Hematopoietic multipotent progenitor cell treated with erythropoietin and hydrocortisone succinate and interleukin-3 and kit ligand, for 15 days (in vitro differentiated cells): Measurements from ENCODE around the gene C17orf67.

Source experiments
- DNase-seq: peaks from one replicate; pipeline ENCODE4 v3.0.0-alpha.2; 2015; ENCODE audit warnings: low spot score

The C17orf67 gene

GRCh38 chr17:56833809-56834379 is at the start of gene C17orf67, which contains the start of gene DGKE:
C17orf67 (minus strand) TSS chr17:56833920; CDS start chr17:56815810, 18,110 bp downstream.
DGKE (plus strand) TSS chr17:56834151; CDS start chr17:56834796, 645 bp downstream.
- DNase-seq, result peak; percentile 97

- DNase-seq, result no peak
These were observed 48.1 kb upstream of the C17orf67 start for GRCh38 chr17:56881685-56882295.

GRCh38 chr17:56880571-56880970 is 46.9 kb upstream of the C17orf67 start:
- DNase-seq, result no peak

GRCh38 chr17:56880133-56880532 is 46.4 kb upstream of the C17orf67 start:
- no peak for DNase-seq

- no peak for DNase-seq
These were observed 45.6 kb upstream of the C17orf67 start for GRCh38 chr17:56879280-56879679.

- DNase-seq, result no peak
These were observed 43.1 kb upstream of the C17orf67 start for GRCh38 chr17:56876766-56877179.

GRCh38 chr17:56870081-56870651 is 36.4 kb upstream of the C17orf67 start:
- no peak for DNase-seq

GRCh38 chr17:56868716-56869115 is 35.0 kb upstream of the C17orf67 start:
- DNase-seq, result no peak

- no peak for DNase-seq
These were observed 34.2 kb upstream of the C17orf67 start for GRCh38 chr17:56867948-56868376.

GRCh38 chr17:56866496-56866895 is 32.8 kb upstream of the C17orf67 start:
- DNase-seq, result peak; percentile 16

GRCh38 chr17:56866076-56866475 is 32.4 kb upstream of the C17orf67 start:
- no peak for DNase-seq

GRCh38 chr17:56863974-56864373 is 30.3 kb upstream of the C17orf67 start:
- no peak for DNase-seq

- no peak for DNase-seq
These were observed 28.2 kb upstream of the C17orf67 start for GRCh38 chr17:56861899-56862298.

- no peak for DNase-seq
These were observed 17.3 kb upstream of the C17orf67 start for GRCh38 chr17:56851008-56851407.

- DNase-seq, result no peak
These were observed 16.9 kb upstream of the C17orf67 start for GRCh38 chr17:56850591-56850990.

GRCh38 chr17:56849131-56849530 is 15.4 kb upstream of the C17orf67 start:
- DNase-seq, result no peak

GRCh38 chr17:56847106-56847505 is 13.4 kb upstream of the C17orf67 start:
- no peak for DNase-seq

GRCh38 chr17:56845934-56846333 is 12.2 kb upstream of the C17orf67 start:
- DNase-seq, result no peak

- no peak for DNase-seq
These were observed 8.9 kb upstream of the C17orf67 start for GRCh38 chr17:56842577-56842976.

GRCh38 chr17:56838687-56839086 is 5.0 kb upstream of the C17orf67 start:
- no peak for DNase-seq

- no peak for DNase-seq
These were observed 1.5 kb upstream of the C17orf67 start for GRCh38 chr17:56835264-56835585.

GRCh38 chr17:56834380-56835263 is 902 bp upstream of the C17orf67 start:
- peak; percentile 31 for DNase-seq
